SK-N-SH (cell line): ENCODE measurements around the gene WWOX.

Experiments
- GABPA ChIP-seq: IDR thresholded peaks from 2 replicates; pipeline ENCODE4 v1.4.0; 2012; ENCODE audit warnings: low read depth, mild to moderate bottlenecking
- JUND ChIP-seq: IDR thresholded peaks from 2 replicates; pipeline ENCODE4 v1.4.0; 2012
- POLR2AphosphoS5 ChIP-seq: IDR thresholded peaks from 2 replicates; pipeline ENCODE4 v1.6.1; 2012; ENCODE audit warnings: low read depth, low read length
- RCOR1 ChIP-seq: fragments of 150-350 bp; IDR thresholded peaks from 2 replicates; pipeline ENCODE4 v1.6.1; 2017; ENCODE audit warnings: antibody characterized with exemption, low read length
- RFX5 ChIP-seq: IDR thresholded peaks from 2 replicates; pipeline ENCODE4 v1.6.1; 2012; ENCODE audit warnings: mild to moderate bottlenecking, improper control_type of control experiment, low read length
- RXRA ChIP-seq: IDR thresholded peaks from 2 replicates; pipeline ENCODE4 v1.4.0; 2012; ENCODE audit warnings: low read depth, mild to moderate bottlenecking, borderline replicate concordance
- SMC3 ChIP-seq: IDR thresholded peaks from 2 replicates; pipeline ENCODE4 v1.6.1; 2012; ENCODE audit warnings: low read depth, low read length, improper control_type of control experiment
- TCF12 ChIP-seq: IDR thresholded peaks from 2 replicates; pipeline ENCODE4 v1.4.0; 2012
- TF ChIP-seq, protein P1 (sequence below): fragments of 200-600 bp; sonication (generic); IDR thresholded peaks from 2 replicates; pipeline ENCODE4 v1.6.1; 2017; ENCODE audit warnings: antibody characterized with exemption, mild to moderate bottlenecking, moderate library complexity
- TF ChIP-seq, protein P2 (sequence below): IDR thresholded peaks from 2 replicates; pipeline ENCODE4 v1.4.0; 2012; ENCODE audit warnings: low read depth
- TF ChIP-seq, protein P3 (sequence below): IDR thresholded peaks from 2 replicates; pipeline ENCODE4 v1.4.0; 2012; ENCODE audit warnings: low read depth, borderline replicate concordance
- TF ChIP-seq, protein P4 (sequence below): fragments of 150-350 bp; IDR thresholded peaks from 2 replicates; pipeline ENCODE4 v1.6.1; 2017; ENCODE audit warnings: antibody characterized with exemption, low read length, low read depth, borderline replicate concordance

DNA sequence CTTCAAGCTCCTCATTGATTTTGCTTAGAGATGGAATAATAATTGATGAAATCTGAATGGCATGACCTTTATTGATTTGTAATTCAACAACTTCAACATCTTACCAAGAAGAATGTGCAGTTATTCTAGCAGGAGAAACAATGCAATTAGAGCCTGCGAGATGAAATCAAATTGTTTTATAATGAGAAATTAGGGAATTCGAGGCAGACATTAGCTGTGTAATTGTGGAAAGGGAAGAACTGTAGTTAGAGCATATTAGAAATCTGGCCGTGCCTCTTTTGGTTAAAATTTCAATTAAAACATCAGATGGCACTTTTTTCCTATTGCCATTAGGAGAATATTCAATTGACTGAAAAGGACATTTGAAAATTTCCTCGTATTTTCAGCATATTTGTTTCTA lies 325.8 kb downstream of the WWOX start:
- TF ChIP-seq SMC3 (no peak), RCOR1 (no peak), POLR2AphosphoS5 (no peak), RFX5 (no peak), TCF12 (no peak), GABPA (no peak), RXRA (no peak), JUND (no peak)
- TF ChIP-seq, protein P1, sequence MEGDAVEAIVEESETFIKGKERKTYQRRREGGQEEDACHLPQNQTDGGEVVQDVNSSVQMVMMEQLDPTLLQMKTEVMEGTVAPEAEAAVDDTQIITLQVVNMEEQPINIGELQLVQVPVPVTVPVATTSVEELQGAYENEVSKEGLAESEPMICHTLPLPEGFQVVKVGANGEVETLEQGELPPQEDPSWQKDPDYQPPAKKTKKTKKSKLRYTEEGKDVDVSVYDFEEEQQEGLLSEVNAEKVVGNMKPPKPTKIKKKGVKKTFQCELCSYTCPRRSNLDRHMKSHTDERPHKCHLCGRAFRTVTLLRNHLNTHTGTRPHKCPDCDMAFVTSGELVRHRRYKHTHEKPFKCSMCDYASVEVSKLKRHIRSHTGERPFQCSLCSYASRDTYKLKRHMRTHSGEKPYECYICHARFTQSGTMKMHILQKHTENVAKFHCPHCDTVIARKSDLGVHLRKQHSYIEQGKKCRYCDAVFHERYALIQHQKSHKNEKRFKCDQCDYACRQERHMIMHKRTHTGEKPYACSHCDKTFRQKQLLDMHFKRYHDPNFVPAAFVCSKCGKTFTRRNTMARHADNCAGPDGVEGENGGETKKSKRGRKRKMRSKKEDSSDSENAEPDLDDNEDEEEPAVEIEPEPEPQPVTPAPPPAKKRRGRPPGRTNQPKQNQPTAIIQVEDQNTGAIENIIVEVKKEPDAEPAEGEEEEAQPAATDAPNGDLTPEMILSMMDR = no peak
- TF ChIP-seq, protein P2, sequence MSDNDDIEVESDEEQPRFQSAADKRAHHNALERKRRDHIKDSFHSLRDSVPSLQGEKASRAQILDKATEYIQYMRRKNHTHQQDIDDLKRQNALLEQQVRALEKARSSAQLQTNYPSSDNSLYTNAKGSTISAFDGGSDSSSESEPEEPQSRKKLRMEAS = no peak
- TF ChIP-seq, protein P3, sequence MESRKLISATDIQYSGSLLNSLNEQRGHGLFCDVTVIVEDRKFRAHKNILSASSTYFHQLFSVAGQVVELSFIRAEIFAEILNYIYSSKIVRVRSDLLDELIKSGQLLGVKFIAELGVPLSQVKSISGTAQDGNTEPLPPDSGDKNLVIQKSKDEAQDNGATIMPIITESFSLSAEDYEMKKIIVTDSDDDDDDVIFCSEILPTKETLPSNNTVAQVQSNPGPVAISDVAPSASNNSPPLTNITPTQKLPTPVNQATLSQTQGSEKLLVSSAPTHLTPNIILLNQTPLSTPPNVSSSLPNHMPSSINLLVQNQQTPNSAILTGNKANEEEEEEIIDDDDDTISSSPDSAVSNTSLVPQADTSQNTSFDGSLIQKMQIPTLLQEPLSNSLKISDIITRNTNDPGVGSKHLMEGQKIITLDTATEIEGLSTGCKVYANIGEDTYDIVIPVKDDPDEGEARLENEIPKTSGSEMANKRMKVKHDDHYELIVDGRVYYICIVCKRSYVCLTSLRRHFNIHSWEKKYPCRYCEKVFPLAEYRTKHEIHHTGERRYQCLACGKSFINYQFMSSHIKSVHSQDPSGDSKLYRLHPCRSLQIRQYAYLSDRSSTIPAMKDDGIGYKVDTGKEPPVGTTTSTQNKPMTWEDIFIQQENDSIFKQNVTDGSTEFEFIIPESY = no peak
- TF ChIP-seq, protein P4, sequence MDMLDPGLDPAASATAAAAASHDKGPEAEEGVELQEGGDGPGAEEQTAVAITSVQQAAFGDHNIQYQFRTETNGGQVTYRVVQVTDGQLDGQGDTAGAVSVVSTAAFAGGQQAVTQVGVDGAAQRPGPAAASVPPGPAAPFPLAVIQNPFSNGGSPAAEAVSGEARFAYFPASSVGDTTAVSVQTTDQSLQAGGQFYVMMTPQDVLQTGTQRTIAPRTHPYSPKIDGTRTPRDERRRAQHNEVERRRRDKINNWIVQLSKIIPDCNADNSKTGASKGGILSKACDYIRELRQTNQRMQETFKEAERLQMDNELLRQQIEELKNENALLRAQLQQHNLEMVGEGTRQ = no peak
